ENCODE results near the gene WFIKKN1. TPM values are rescaled to one million over a fixed set of nuclear protein-coding genes. Genes with fewer than 3 reads are reported as not detected.

The WFIKKN1 gene
- total RNA-seq, 1 donor from 2014 or later = not detected

GRCh38 chr16:657487-657886 is 26.7 kb downstream of the WFIKKN1 start:
- no peak for DNase-seq

- DNase-seq = no peak
These were observed 28.1 kb downstream of the WFIKKN1 start for GRCh38 chr16:658679-659571.

- DNase-seq = no peak
These were observed 28.8 kb downstream of the WFIKKN1 start for GRCh38 chr16:659618-660017.

GRCh38 chr16:660132-660458 is 29.3 kb downstream of the WFIKKN1 start:
- DNase-seq = no peak

GRCh38 chr16:660459-661183 is 29.8 kb downstream of the WFIKKN1 start:
- DNase-seq = peak; percentile 85

- no peak for DNase-seq
These were observed 30.5 kb downstream of the WFIKKN1 start for GRCh38 chr16:661184-661821.

GRCh38 chr16:662095-662494 is 31.3 kb downstream of the WFIKKN1 start:
- DNase-seq = no peak

- DNase-seq = no peak
These were observed 31.8 kb downstream of the WFIKKN1 start for GRCh38 chr16:662597-662996.

- no peak for DNase-seq
These were observed 35.8 kb downstream of the WFIKKN1 start for GRCh38 chr16:666572-666971.

GRCh38 chr16:667113-667779 is 36.5 kb downstream of the WFIKKN1 start:
- no peak for DNase-seq

GRCh38 chr16:667780-668518 is 37.2 kb downstream of the WFIKKN1 start, which contains the start of gene RHOT2:
TSS of gene RHOT2 (plus strand) at chr16:668132. CDS start at chr16:668200, 68 bp downstream.
- peak; percentile 97 for DNase-seq

- no peak for DNase-seq
These were observed 37.9 kb downstream of the WFIKKN1 start for GRCh38 chr16:668519-669171.

GRCh38 chr16:669666-670065 is 38.9 kb downstream of the WFIKKN1 start:
- no peak for DNase-seq

- no peak for DNase-seq
These were observed 39.9 kb downstream of the WFIKKN1 start for GRCh38 chr16:670485-671352.

- DNase-seq = no peak
These were observed 40.8 kb downstream of the WFIKKN1 start for GRCh38 chr16:671353-672131.

- no peak for DNase-seq
These were observed 41.6 kb downstream of the WFIKKN1 start for GRCh38 chr16:672371-672770.

- no peak for DNase-seq
These were observed 42.1 kb downstream of the WFIKKN1 start for GRCh38 chr16:672851-673250.

- no peak for DNase-seq
These were observed 42.7 kb downstream of the WFIKKN1 start for GRCh38 chr16:673399-673991.

Data from tongue (tissue), 2 donors.